Measurements from ENCODE around the gene EIPR1. TPM values are rescaled to one million over a fixed set of nuclear protein-coding genes. Genes with fewer than 3 reads are reported as not detected.

The EIPR1 gene
- total RNA-seq, 4 donors from 2014 or later, result 13.8 to 19.0 (median 15.3) TPM

DNA sequence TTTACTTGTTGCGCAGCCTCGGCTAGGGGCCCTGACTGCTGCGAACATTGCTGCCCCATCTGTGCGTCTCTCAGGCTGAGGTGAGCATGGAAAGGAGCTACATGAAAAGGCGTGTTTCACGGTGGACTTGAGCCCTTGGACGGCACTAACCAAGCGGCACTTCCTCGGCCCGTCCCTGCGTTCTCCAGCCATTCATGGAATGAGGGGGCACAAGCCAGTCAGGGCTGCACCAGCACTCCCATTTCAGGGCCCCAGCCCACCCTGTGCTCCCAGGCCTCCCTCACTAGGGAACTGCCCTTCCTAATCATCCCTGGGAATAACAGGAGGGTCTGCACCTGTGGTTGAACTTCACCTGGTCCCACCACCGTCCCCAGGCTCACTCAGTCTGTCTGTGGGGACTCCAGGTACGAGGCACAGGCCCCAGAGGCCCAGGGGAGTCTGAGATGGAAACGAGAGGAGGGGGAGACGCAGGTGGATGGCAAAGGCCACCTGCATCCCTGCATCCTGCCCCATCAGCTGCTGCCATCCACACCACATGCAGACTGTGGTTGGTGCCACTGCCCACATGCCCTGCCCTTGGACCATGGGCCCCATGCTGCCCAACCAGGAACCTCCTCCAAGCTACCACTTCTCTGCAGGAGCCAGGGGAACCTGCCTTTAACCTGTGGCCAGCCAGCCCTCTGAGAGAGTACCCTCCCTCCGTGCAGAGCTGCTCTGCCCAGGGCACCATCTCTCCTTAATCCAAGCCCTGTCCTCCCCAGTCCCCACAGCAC, 99.7 kb downstream of the EIPR1 start:
- TF ChIP-seq POLR2A (IDR thresholded peaks at IDR 0.05; ENCODE audit: low read depth) (no peak), EP300 (IDR thresholded peaks at IDR 0.05) (no peak), POLR2AphosphoS5 (IDR thresholded peaks at IDR 0.05) (no peak)
- TF ChIP-seq, protein P1, sequence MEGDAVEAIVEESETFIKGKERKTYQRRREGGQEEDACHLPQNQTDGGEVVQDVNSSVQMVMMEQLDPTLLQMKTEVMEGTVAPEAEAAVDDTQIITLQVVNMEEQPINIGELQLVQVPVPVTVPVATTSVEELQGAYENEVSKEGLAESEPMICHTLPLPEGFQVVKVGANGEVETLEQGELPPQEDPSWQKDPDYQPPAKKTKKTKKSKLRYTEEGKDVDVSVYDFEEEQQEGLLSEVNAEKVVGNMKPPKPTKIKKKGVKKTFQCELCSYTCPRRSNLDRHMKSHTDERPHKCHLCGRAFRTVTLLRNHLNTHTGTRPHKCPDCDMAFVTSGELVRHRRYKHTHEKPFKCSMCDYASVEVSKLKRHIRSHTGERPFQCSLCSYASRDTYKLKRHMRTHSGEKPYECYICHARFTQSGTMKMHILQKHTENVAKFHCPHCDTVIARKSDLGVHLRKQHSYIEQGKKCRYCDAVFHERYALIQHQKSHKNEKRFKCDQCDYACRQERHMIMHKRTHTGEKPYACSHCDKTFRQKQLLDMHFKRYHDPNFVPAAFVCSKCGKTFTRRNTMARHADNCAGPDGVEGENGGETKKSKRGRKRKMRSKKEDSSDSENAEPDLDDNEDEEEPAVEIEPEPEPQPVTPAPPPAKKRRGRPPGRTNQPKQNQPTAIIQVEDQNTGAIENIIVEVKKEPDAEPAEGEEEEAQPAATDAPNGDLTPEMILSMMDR (IDR thresholded peaks at IDR 0.05), result no peak
- DNase-seq (ENCODE audit: extremely low spot score), result no peak
- 98% methylated on average over 12 of the region's 16 CpGs for WGBS

DNA sequence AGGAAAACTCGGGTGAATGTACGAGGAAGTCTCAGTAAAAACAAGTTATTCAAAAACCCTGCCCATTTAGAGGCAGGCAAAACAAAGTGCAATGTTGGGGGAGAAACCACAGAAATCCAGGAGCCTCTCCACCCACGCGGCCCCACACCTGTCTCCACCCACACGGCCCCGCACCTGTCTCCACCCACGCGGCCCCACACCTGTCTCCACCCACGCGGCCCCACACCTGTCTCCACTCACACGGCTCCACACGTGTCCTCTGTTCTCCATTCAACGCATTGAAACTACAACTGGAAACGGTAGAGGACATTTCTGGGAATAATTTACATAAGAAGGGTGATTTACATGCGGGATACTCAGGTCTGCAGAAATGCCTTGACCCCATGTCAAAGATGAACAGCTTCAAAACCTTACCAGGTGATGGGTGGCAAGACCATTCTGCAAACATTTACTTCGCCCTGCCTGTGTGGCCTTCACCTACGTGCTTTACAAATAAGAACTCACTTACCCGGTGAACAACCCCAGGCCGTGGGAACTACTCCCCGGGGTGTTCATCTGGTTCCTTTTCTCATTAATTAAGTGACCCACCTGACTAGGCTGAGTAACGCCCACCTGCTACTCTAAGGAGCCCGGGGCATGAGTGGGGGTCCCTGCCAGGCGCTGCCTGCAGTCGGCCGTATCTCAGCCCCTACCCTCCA, 100.4 kb downstream of the EIPR1 start:
- intact Hi-C loops (cut with DNase I), result no loop called here
- no peak for TF ChIP-seq POLR2A (IDR thresholded peaks at IDR 0.05; ENCODE audit: low read depth)
- TF ChIP-seq, protein P1 (IDR thresholded peaks at IDR 0.05), result no peak
- TF ChIP-seq POLR2AphosphoS5 (IDR thresholded peaks at IDR 0.05), result no peak
- TF ChIP-seq EP300 (IDR thresholded peaks at IDR 0.05), result no peak
- Histone ChIP-seq H3K27me3 (no peaks in the 10 kb centered on the region), H3K36me3 (no peaks in the 10 kb centered on the region), H3K4me1 (peaks cover 4% of the 10 kb centered on the region in 4 donors), H3K9me3 (peaks cover 0 to 5% (median 0%) of the 10 kb centered on the region in 4 donors), H3K27ac (replicated peaks in 1 of 4) (no peak overlapping the region), H3K4me3 (no peak overlapping the region)
- no peak for DNase-seq (ENCODE audit: extremely low spot score)
- 88% methylated on average over 25 of the region's 25 CpGs for WGBS

More for the DNA sequence above, 99.7 kb downstream of the EIPR1 start:
- Histone ChIP-seq H3K27me3 (no peaks in the 10 kb centered on the region), H3K27ac (replicated peaks in 1 of 4) (no peak overlapping the region), H3K36me3 (no peaks in the 10 kb centered on the region), H3K4me1 (peaks cover 4 to 11% (median 9%) of the 10 kb centered on the region in 4 donors), H3K9me3 (peaks cover 0 to 5% (median 0%) of the 10 kb centered on the region in 4 donors), H3K4me3 (no peak overlapping the region)
- intact Hi-C loops (cut with DNase I), result no loop called here

GRCh38 chr2:3272761-3273160, 104.9 kb downstream of the EIPR1 start:
- 99% methylated on average over 7 of the region's 7 CpGs for WGBS

GRCh38 chr2:3270095-3270478, 107.5 kb downstream of the EIPR1 start:
- no peaks in the 10 kb centered on the region for H3K36me3 ChIP-seq
- H3K4me1 ChIP-seq, result no peaks in the 10 kb centered on the region
- H3K9me3 ChIP-seq, result peaks cover 0 to 5% (median 0%) of the 10 kb centered on the region in 4 donors
- TF ChIP-seq POLR2A (IDR thresholded peaks at IDR 0.05; ENCODE audit: low read depth), result no peak
- TF ChIP-seq EP300 (IDR thresholded peaks at IDR 0.05), result no peak
- TF ChIP-seq, protein P1 (IDR thresholded peaks at IDR 0.05), result no peak
- no peak for TF ChIP-seq POLR2AphosphoS5 (IDR thresholded peaks at IDR 0.05)
- H3K27me3 ChIP-seq, result no peaks in the 10 kb centered on the region
- 93% methylated on average over 8 of the region's 8 CpGs for WGBS
- H3K27ac ChIP-seq (replicated peaks in 1 of 4), result no peak overlapping the region
- no peak for DNase-seq (ENCODE audit: extremely low spot score)
- H3K4me3 ChIP-seq, result no peak overlapping the region
- intact Hi-C loops (cut with DNase I), result no loop called here

More at GRCh38 chr2:3272761-3273160, 104.9 kb downstream of the EIPR1 start:
- Histone ChIP-seq H3K36me3 (no peaks in the 10 kb centered on the region), H3K4me1 (no peaks in the 10 kb centered on the region), H3K4me3 (no peak overlapping the region), H3K27me3 (no peaks in the 10 kb centered on the region), H3K9me3 (peaks cover 0 to 5% (median 0%) of the 10 kb centered on the region in 4 donors), H3K27ac (replicated peaks in 1 of 4) (no peak overlapping the region)
- intact Hi-C loops (cut with DNase I), result no loop called here
- DNase-seq (ENCODE audit: extremely low spot score), result no peak
- no peak for TF ChIP-seq POLR2AphosphoS5 (IDR thresholded peaks at IDR 0.05)
- TF ChIP-seq POLR2A (IDR thresholded peaks at IDR 0.05; ENCODE audit: low read depth), result no peak
- TF ChIP-seq, protein P1 (IDR thresholded peaks at IDR 0.05), result no peak
- no peak for TF ChIP-seq EP300 (IDR thresholded peaks at IDR 0.05)

Data from esophagus muscularis mucosa (tissue), 4 donors.